ENCODE results near the gene FNIP2.
"Not testable (repeated sequence)": the region's sequence is repeated elsewhere in the genome, so short reads cannot be mapped to it uniquely, and the experiment has no call there.

Gene FNIP2

GRCh38 chr4:158796370-158797140 lies 27.7 kb downstream of the FNIP2 start:
- DNase-seq, result no peak

GRCh38 chr4:158798062-158798461 lies 29.2 kb downstream of the FNIP2 start:
- no peak for DNase-seq

GRCh38 chr4:158799013-158799770 lies 30.4 kb downstream of the FNIP2 start:
- no peak for DNase-seq

GRCh38 chr4:158799856-158800255 lies 31.0 kb downstream of the FNIP2 start:
- no peak for DNase-seq

GRCh38 chr4:158801066-158801465 lies 32.2 kb downstream of the FNIP2 start:
- DNase-seq, result no peak

GRCh38 chr4:158801677-158802076 lies 32.9 kb downstream of the FNIP2 start:
- no peak for DNase-seq

GRCh38 chr4:158802914-158803313 lies 34.1 kb downstream of the FNIP2 start:
- no peak for DNase-seq

GRCh38 chr4:158805635-158806471 lies 37.0 kb downstream of the FNIP2 start:
- DNase-seq, result no peak

- no peak for DNase-seq
These were observed 38.9 kb downstream of the FNIP2 start for GRCh38 chr4:158807691-158808090.

- DNase-seq, result no peak
These were observed 39.6 kb downstream of the FNIP2 start for GRCh38 chr4:158808399-158808798.

- DNase-seq, result not testable (repeated sequence)
These were observed 40.4 kb downstream of the FNIP2 start for GRCh38 chr4:158809208-158809607.

GRCh38 chr4:158809611-158810486 lies 41.0 kb downstream of the FNIP2 start:
- DNase-seq, result no peak

GRCh38 chr4:158810487-158811215 lies 41.8 kb downstream of the FNIP2 start:
- no peak for DNase-seq

GRCh38 chr4:158811216-158811540 lies 42.4 kb downstream of the FNIP2 start:
- DNase-seq, result no peak

GRCh38 chr4:158811704-158812103 lies 42.9 kb downstream of the FNIP2 start:
- no peak for DNase-seq

GRCh38 chr4:158812133-158812532 lies 43.3 kb downstream of the FNIP2 start:
- DNase-seq, result no peak

GRCh38 chr4:158812543-158812942 lies 43.7 kb downstream of the FNIP2 start:
- no peak for DNase-seq

GRCh38 chr4:158813113-158813512 lies 44.3 kb downstream of the FNIP2 start:
- no peak for DNase-seq

GRCh38 chr4:158814207-158814606 lies 45.4 kb downstream of the FNIP2 start:
- no peak for DNase-seq

GRCh38 chr4:158814636-158815330 lies 46.0 kb downstream of the FNIP2 start:
- DNase-seq, result no peak

- no peak for DNase-seq
These were observed 48.1 kb downstream of the FNIP2 start for GRCh38 chr4:158816955-158817354.

Data from T-helper 9 cell (primary cell).